ENCODE measurements around the gene ATXN1L. TPM values are rescaled to one million over a fixed set of nuclear protein-coding genes. Genes with fewer than 3 reads are reported as not detected.
"Not testable (repeated sequence)": the region's sequence is repeated elsewhere in the genome, so short reads cannot be mapped to it uniquely, and the experiment has no call there.

The ATXN1L gene
- total RNA-seq, 4 donors from 2014 or later = 30.4 to 56.5 (median 40.9) TPM

DNA sequence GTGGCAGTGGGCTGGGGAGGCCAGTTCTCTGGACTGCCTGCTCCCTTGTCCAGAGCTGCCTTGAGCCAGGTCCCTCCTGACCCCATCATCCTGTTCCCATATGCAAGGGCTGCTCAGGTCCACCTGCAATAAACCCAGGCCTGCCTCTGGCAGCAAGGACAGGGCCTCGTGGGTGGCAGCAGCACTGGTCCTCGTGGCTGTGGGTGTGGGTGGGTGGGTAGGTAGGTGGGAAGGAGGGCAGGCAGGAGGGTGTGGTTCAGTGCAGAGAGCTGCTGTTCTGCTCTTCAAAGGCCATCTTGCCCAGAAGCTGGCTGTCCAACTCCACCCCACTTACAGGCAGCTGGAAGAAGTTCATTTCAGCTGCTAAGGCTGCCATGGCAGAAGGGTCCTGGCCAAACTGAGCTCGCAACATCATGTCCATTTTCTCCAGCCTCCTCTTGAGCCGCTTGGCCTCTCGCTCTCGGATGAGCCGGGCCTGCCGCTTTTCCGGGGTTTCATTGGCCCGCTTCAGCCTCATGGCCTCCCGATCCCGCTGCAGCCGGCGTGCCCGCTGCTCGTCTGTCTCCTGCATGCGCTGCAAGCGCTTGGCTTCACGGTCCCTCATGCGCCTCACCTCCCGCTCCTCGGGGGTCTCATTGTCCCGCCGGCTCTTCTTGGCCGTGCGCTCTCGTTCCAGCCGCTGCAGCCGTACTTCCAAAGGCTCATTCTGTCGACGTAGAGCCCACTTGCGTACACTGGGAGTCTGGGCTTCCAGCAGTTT, 14.2 kb downstream of the ATXN1L start:
- Histone ChIP-seq H3K27ac (peak overlapping the region in 3 of 4 donors; percentile 44 to 59 (median 50)), H3K27me3 (no peaks in the 10 kb centered on the region), H3K9me3 (no peaks in the 10 kb centered on the region), H3K4me3 (no peak overlapping the region), H3K36me3 (peaks cover 0 to 74% of the 10 kb centered on the region in 2 donors), H3K4me1 (peaks cover 0 to 16% (median 0%) of the 10 kb centered on the region in 3 donors)
- WGBS, 2 donors (ENCODE audit: low coverage in 1 of 2) = 93 to 95% methylated on average over 12 to 21 of the region's 32 CpGs
- TF ChIP-seq POLR2AphosphoS5 (IDR thresholded peaks at IDR 0.05) = no peak
- no peak for ATAC-seq

DNA sequence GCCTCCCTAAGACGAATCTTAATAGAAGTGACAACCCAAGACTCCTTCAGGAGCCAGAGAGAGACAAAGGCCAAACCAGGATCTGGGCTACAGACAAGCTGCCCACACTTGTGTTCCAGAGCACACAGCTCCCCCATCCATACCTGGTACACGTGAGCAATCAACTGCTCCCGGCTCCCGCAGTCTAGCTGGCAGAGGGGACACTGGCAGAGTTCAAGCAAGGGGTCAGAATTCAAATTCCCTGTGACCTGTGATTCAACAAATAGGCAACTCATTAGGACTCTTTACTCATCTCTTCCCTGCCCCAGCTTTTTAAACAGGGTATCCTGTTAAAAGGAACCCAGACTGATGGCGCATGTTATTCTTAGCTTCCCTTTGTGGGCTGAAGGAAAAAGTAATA, 18.2 kb downstream of the ATXN1L start:
- ATAC-seq = no peak
- Histone ChIP-seq H3K9me3 (no peaks in the 10 kb centered on the region), H3K27me3 (no peaks in the 10 kb centered on the region), H3K36me3 (peaks cover 0 to 82% of the 10 kb centered on the region in 2 donors), H3K4me3 (no peak overlapping the region), H3K27ac (no peak overlapping the region), H3K4me1 (peaks cover 0 to 7% (median 0%) of the 10 kb centered on the region in 3 donors)
- 100% methylated on average over 1 of the region's 5 CpGs; no CpG with 5 or more reads in 1 of the 2 donors for whole genome bisulfite sequencing, 2 donors (ENCODE audit: low coverage in 1 of 2)
- TF ChIP-seq EP300 (IDR thresholded peaks at IDR 0.05) = no peak
- no peak for TF ChIP-seq POLR2A (IDR thresholded peaks at IDR 0.05)
- TF ChIP-seq, protein P1, sequence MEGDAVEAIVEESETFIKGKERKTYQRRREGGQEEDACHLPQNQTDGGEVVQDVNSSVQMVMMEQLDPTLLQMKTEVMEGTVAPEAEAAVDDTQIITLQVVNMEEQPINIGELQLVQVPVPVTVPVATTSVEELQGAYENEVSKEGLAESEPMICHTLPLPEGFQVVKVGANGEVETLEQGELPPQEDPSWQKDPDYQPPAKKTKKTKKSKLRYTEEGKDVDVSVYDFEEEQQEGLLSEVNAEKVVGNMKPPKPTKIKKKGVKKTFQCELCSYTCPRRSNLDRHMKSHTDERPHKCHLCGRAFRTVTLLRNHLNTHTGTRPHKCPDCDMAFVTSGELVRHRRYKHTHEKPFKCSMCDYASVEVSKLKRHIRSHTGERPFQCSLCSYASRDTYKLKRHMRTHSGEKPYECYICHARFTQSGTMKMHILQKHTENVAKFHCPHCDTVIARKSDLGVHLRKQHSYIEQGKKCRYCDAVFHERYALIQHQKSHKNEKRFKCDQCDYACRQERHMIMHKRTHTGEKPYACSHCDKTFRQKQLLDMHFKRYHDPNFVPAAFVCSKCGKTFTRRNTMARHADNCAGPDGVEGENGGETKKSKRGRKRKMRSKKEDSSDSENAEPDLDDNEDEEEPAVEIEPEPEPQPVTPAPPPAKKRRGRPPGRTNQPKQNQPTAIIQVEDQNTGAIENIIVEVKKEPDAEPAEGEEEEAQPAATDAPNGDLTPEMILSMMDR (IDR thresholded peaks at IDR 0.05) = no peak

DNA sequence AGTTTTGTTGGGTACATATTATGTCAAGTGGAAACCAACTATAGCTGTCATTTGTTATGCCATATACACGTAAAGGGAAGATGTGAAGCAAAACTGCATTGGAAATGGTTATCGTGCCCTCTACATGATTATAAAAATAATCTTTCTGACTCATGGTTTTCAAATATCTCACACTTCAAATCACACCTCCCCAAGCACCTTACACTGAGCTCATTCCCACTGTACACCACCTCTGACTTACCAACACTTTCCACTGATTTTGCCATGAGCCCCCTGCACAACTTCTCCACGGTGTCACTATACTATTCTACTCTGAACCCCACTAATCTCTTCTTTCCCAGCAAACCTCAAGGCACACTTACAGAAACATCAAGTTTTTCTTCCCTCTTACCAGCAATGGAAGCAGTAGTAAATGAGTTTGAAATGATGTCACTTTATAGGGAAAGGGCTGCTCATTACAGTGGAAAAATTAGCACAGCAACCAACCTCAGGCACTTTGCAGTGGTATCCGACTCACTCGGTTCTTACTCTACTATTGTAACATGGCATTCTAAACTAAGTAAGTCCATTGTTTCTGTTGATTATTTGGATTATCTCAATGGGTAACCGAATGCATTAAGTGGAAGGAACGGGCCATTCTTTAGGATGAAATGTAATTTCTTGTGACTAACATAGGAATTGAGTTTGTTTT, 19.5 kb downstream of the ATXN1L start:
- no peak overlapping the region for H3K27ac ChIP-seq
- no peaks in the 10 kb centered on the region for H3K4me1 ChIP-seq
- no peaks in the 10 kb centered on the region for H3K27me3 ChIP-seq
- H3K36me3 ChIP-seq = peaks cover 0 to 83% of the 10 kb centered on the region in 2 donors
- ATAC-seq = no peak
- H3K4me3 ChIP-seq = no peak overlapping the region
- TF ChIP-seq EP300 (IDR thresholded peaks at IDR 0.05) (no peak), POLR2AphosphoS5 (IDR thresholded peaks at IDR 0.05) (no peak), POLR2A (IDR thresholded peaks at IDR 0.05) (no peak)
- TF ChIP-seq, protein P1 (IDR thresholded peaks at IDR 0.05) = no peak
- 85 to 90% methylated on average over 7 of the region's 7 CpGs for WGBS, 2 donors (ENCODE audit: low coverage in 1 of 2)
- H3K9me3 ChIP-seq = no peaks in the 10 kb centered on the region

DNA sequence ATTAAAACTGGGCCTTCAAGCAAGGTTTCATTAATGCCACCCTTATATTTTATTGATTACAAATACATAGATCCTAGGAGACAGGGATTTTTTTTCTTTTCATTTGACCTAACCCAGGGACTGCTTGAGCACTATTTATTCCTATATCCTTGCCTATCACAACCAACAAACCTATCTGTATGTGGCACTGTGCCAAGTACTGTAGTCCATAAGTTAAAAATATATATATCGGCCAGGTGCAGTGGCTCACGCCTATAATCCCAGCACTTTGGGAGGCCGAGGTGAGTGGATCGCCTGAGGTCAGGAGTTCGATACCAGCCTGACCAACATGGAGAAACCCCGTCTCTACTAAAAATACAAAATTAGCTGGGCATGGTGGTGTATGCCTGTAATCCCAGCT, 21.4 kb downstream of the ATXN1L start:
- ATAC-seq, H3K27me3 ChIP-seq, H3K27ac ChIP-seq, H3K4me1 ChIP-seq, H3K4me3 ChIP-seq, H3K9me3 ChIP-seq: not testable (repeated sequence)
- peaks cover 0 to 73% of the 10 kb centered on the region in 2 donors for H3K36me3 ChIP-seq
- 89% methylated on average over 6 of the region's 6 CpGs; no CpG with 5 or more reads in 1 of the 2 donors for WGBS, 2 donors (ENCODE audit: low coverage in 1 of 2)

DNA sequence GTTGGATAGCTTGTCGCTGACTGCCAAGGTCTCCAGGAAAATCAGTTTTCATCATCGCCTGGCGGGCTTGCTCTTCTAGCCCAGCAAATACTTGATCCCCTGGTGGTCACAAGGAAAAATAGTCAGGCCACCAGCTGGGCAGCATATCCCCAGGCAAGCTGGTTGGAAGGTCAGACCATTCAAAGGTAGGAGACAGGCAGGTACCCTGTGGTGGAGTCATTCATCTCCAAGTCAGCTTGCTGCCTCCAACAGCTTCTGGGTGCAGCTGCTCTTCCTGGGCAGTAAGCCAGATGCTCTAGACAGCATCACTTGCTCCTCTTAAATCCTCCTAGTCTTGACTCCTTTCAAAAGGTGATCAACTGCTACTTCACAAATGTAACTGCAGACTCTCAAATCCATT, 22.2 kb downstream of the ATXN1L start:
- Histone ChIP-seq H3K36me3 (peaks cover 0 to 70% of the 10 kb centered on the region in 2 donors), H3K9me3 (no peaks in the 10 kb centered on the region), H3K4me1 (no peaks in the 10 kb centered on the region), H3K27ac (no peak overlapping the region), H3K4me3 (no peak overlapping the region), H3K27me3 (no peaks in the 10 kb centered on the region)
- 100% methylated on average over 1 of the region's 3 CpGs; no CpG with 5 or more reads in 1 of the 2 donors for WGBS, 2 donors (ENCODE audit: low coverage in 1 of 2)
- no peak for ATAC-seq
- TF ChIP-seq POLR2A (IDR thresholded peaks at IDR 0.05) = no peak
- TF ChIP-seq EP300 (IDR thresholded peaks at IDR 0.05) = no peak
- TF ChIP-seq, protein P1 (IDR thresholded peaks at IDR 0.05) = no peak
- no peak for TF ChIP-seq POLR2AphosphoS5 (IDR thresholded peaks at IDR 0.05)

DNA sequence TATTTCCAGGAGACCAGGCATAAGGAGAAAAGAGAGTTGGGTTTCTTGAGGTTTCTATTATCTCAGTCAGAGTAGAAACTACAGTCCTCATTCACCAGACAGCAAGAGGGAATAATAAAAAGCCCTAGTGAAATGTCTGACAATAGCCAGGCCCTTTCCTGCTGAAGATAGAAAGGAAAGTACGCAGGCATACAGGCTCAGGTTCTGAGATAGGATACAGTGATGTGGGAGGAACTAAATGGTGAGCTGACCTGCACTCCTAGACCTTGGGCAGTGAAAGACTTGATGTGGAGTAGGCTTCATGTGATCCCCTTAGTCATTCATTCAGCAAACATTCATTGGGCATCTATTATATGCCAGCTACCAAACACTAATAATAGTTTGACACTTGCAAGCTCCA, 23.3 kb downstream of the ATXN1L start:
- ATAC-seq = no peak
- Histone ChIP-seq H3K27ac (no peak overlapping the region), H3K27me3 (no peaks in the 10 kb centered on the region), H3K4me3 (no peak overlapping the region), H3K9me3 (no peaks in the 10 kb centered on the region), H3K36me3 (peaks cover 0 to 72% of the 10 kb centered on the region in 2 donors), H3K4me1 (no peaks in the 10 kb centered on the region)
- TF ChIP-seq, protein P1 (IDR thresholded peaks at IDR 0.05) = no peak
- TF ChIP-seq EP300 (IDR thresholded peaks at IDR 0.05) = no peak
- no peak for TF ChIP-seq POLR2A (IDR thresholded peaks at IDR 0.05)
- no peak for TF ChIP-seq POLR2AphosphoS5 (IDR thresholded peaks at IDR 0.05)
- 91 to 92% methylated on average over 1 of the region's 1 CpG for WGBS, 2 donors (ENCODE audit: low coverage in 1 of 2)

Data from gastroesophageal sphincter (tissue), 4 donors.